Amygdala (tissue), 56 donors: ENCODE data around the gene CACNA2D1.

Source experiments
- DNase-seq, 56 donors: peaks; one replicate each; lab custom pipeline; 2025; lab: John Stamatoyannopoulos, UW

CACNA2D1 gene

GRCh38 chr7:82244947-82245517 lies 198.5 kb downstream of the CACNA2D1 start:
- no peak for DNase-seq

GRCh38 chr7:82241356-82241755 lies 202.2 kb downstream of the CACNA2D1 start:
- DNase-seq, result no peak

- DNase-seq, result no peak
Measured at GRCh38 chr7:82235713-82236112, 207.9 kb downstream of the CACNA2D1 start.

- peak in 1 of 56 donors; percentile 41 for DNase-seq
Measured at GRCh38 chr7:82234457-82235049, 209.0 kb downstream of the CACNA2D1 start.

GRCh38 chr7:82230811-82231581 lies 212.6 kb downstream of the CACNA2D1 start:
- DNase-seq, result peak in 7 of 56 donors; percentile 1 to 15 (median 7)

GRCh38 chr7:82229164-82229563 lies 214.4 kb downstream of the CACNA2D1 start:
- DNase-seq, result no peak

GRCh38 chr7:82226191-82226590 lies 217.4 kb downstream of the CACNA2D1 start:
- DNase-seq, result no peak

- DNase-seq, result no peak
Measured at GRCh38 chr7:82224529-82224928, 219.0 kb downstream of the CACNA2D1 start.

GRCh38 chr7:82223580-82223979 lies 220.0 kb downstream of the CACNA2D1 start:
- DNase-seq, result no peak

- no peak for DNase-seq
Measured at GRCh38 chr7:82221152-82221674, 222.4 kb downstream of the CACNA2D1 start.

- no peak for DNase-seq
Measured at GRCh38 chr7:82212466-82212865, 231.1 kb downstream of the CACNA2D1 start.

GRCh38 chr7:82211333-82211732 lies 232.2 kb downstream of the CACNA2D1 start:
- DNase-seq, result no peak

GRCh38 chr7:82210416-82211184 lies 233.0 kb downstream of the CACNA2D1 start:
- DNase-seq, result no peak

GRCh38 chr7:82209179-82209747 lies 234.3 kb downstream of the CACNA2D1 start:
- no peak for DNase-seq

GRCh38 chr7:82204694-82205093 lies 238.9 kb downstream of the CACNA2D1 start:
- no peak for DNase-seq

- DNase-seq, result no peak
Measured at GRCh38 chr7:82202965-82203364, 240.6 kb downstream of the CACNA2D1 start.

GRCh38 chr7:82202107-82202506 lies 241.5 kb downstream of the CACNA2D1 start:
- no peak for DNase-seq

- DNase-seq, result no peak
Measured at GRCh38 chr7:82200601-82201000, 243.0 kb downstream of the CACNA2D1 start.

- DNase-seq, result no peak
Measured at GRCh38 chr7:82194016-82194643, 249.4 kb downstream of the CACNA2D1 start.

- no peak for DNase-seq
Measured at GRCh38 chr7:82188636-82189035, 254.9 kb downstream of the CACNA2D1 start.
